Muscle of leg (tissue), 11 donors: ENCODE results near the gene TLCD3B. TPM values are rescaled to one million over a fixed set of nuclear protein-coding genes. Genes with fewer than 3 reads are reported as not detected.

Experiments
- DNase-seq: peaks from one replicate; pipeline ENCODE4 v3.0.0; 2013
- H3K27ac ChIP-seq: one replicate; pipeline ENCODE4 v1.5.1; 2013; ENCODE audit warnings: mild to moderate bottlenecking, low read length, control low read depth
- H3K27me3 ChIP-seq: one replicate; pipeline ENCODE4 v1.6.1; 2013; ENCODE audit warnings: low read length; ENCODE audit not compliant: control insufficient read depth, insufficient read depth
- H3K36me3 ChIP-seq: one replicate; pipeline ENCODE4 v1.6.1; 2013; ENCODE audit warnings: low read length; ENCODE audit not compliant: control insufficient read depth, insufficient read depth
- H3K4me1 ChIP-seq: one replicate; pipeline ENCODE4 v1.6.1; 2013; ENCODE audit warnings: low read length; ENCODE audit not compliant: control insufficient read depth, insufficient read depth
- H3K4me3 ChIP-seq: one replicate; pipeline ENCODE4 v1.5.1; 2013; ENCODE audit warnings: low read length, control low read depth
- H3K9me3 ChIP-seq: replicated peaks from 2 replicates; pipeline ENCODE4 v1.6.1; 2013; ENCODE audit warnings: low read depth, low read length; ENCODE audit not compliant: control insufficient read depth
- WGBS: methylation state at CpG from one replicate; pipeline ENCODE4 v1.1.5; 2013; ENCODE audit warnings: missing lambda C conversion rate; ENCODE audit not compliant: insufficient coverage; 5-methylcytosine and 5-hydroxymethylcytosine counted together
- polyA plus RNA-seq, 8 donors: library from polyadenylated mRNA; unstranded; fragments of 120-200 nt; gene quantifications; one replicate each; pipeline versions ENCODE4 v1.2.1 to v1.2.3, GENCODE V29; 2013; ENCODE audit warnings: inconsistent platforms in 1 of 8, low replicate concordance in 1 of 8; ENCODE audit not compliant: insufficient read length in 8 of 8, insufficient read depth in 1 of 8
- total RNA-seq: library from RNA; stranded (reverse); fragments of 120-200 nt; gene quantifications from one replicate; pipeline ENCODE4 v1.2.4, GENCODE V29; 2013

The TLCD3B gene
- total and polyA plus RNA-seq, 9 donors: 0.25 to 1.7 (median 0.68) TPM

GRCh38 chr16:30068750-30069610 lies 37.9 kb upstream of the TLCD3B start:
- peak; percentile 29 for DNase-seq
- peaks cover 38% of the 10 kb centered on the region for H3K4me1 ChIP-seq
- H3K36me3 ChIP-seq: peaks cover 63% of the 10 kb centered on the region
- no peaks in the 10 kb centered on the region for H3K9me3 ChIP-seq
- H3K4me3 ChIP-seq: no peak overlapping the region
- no peak overlapping the region for H3K27ac ChIP-seq
- no peaks in the 10 kb centered on the region for H3K27me3 ChIP-seq
- 84% methylated on average over 13 of the region's 17 CpGs for WGBS

GRCh38 chr16:30068333-30068732 lies 37.3 kb upstream of the TLCD3B start:
- 100% methylated on average over 4 of the region's 9 CpGs for WGBS
- H3K36me3 ChIP-seq: peaks cover 59% of the 10 kb centered on the region
- DNase-seq: no peak
- H3K4me3 ChIP-seq: no peak overlapping the region
- no peaks in the 10 kb centered on the region for H3K9me3 ChIP-seq
- peaks cover 45% of the 10 kb centered on the region for H3K4me1 ChIP-seq
- no peaks in the 10 kb centered on the region for H3K27me3 ChIP-seq
- no peak overlapping the region for H3K27ac ChIP-seq

GRCh38 chr16:30067584-30067916 lies 36.5 kb upstream of the TLCD3B start:
- H3K4me3 ChIP-seq: peak overlapping the region; percentile 98
- DNase-seq: no peak
- H3K27ac ChIP-seq: peak overlapping the region; percentile 36
- no CpG with 5 or more reads among the region's 6 CpGs for WGBS
- H3K36me3 ChIP-seq: peaks cover 55% of the 10 kb centered on the region
- H3K4me1 ChIP-seq: peaks cover 51% of the 10 kb centered on the region
- no peaks in the 10 kb centered on the region for H3K27me3 ChIP-seq
- no peaks in the 10 kb centered on the region for H3K9me3 ChIP-seq

GRCh38 chr16:30066761-30067583 lies 35.9 kb upstream of the TLCD3B start:
- WGBS: 37% methylated on average over 11 of the region's 21 CpGs
- Histone ChIP-seq H3K4me1 (peaks cover 57% of the 10 kb centered on the region), H3K36me3 (peaks cover 50% of the 10 kb centered on the region), H3K27ac (peak overlapping the region; percentile 97), H3K9me3 (no peaks in the 10 kb centered on the region), H3K27me3 (no peaks in the 10 kb centered on the region), H3K4me3 (peak overlapping the region; percentile 98)
- DNase-seq: peak; percentile 69

GRCh38 chr16:30065943-30066760 lies 35.1 kb upstream of the TLCD3B start:
- Histone ChIP-seq H3K4me3 (peak overlapping the region; percentile 98), H3K4me1 (peaks cover 64% of the 10 kb centered on the region), H3K27me3 (no peaks in the 10 kb centered on the region), H3K27ac (peak overlapping the region; percentile 97), H3K9me3 (no peaks in the 10 kb centered on the region), H3K36me3 (peaks cover 42% of the 10 kb centered on the region)
- peak; percentile 70 for DNase-seq
- WGBS: under 1% methylated on average over 31 of the region's 44 CpGs

GRCh38 chr16:30065102-30065942 lies 34.3 kb upstream of the TLCD3B start, which contains the start of gene ALDOA:
Gene ALDOA (plus strand): TSS chr16:30065760. CDS start chr16:30066898, 1,138 bp downstream.
- H3K36me3 ChIP-seq: peaks cover 36% of the 10 kb centered on the region
- H3K9me3 ChIP-seq: no peaks in the 10 kb centered on the region
- peak within 1 kb of the TSS; percentile 97 for H3K27ac ChIP-seq
- no peaks in the 10 kb centered on the region for H3K27me3 ChIP-seq
- H3K4me1 ChIP-seq: peaks cover 72% of the 10 kb centered on the region
- under 1% methylated on average over 83 of the region's 99 CpGs for WGBS
- H3K4me3 ChIP-seq: peak within 1 kb of the TSS; percentile 98
- peak; percentile 99 for DNase-seq

GRCh38 chr16:30064729-30065101 lies 33.6 kb upstream of the TLCD3B start:
- peak overlapping the region; percentile 95 for H3K27ac ChIP-seq
- H3K36me3 ChIP-seq: peaks cover 30% of the 10 kb centered on the region
- H3K4me3 ChIP-seq: peak overlapping the region; percentile 58
- DNase-seq: no peak
- no peaks in the 10 kb centered on the region for H3K27me3 ChIP-seq
- peaks cover 73% of the 10 kb centered on the region for H3K4me1 ChIP-seq
- under 1% methylated on average over 25 of the region's 25 CpGs for WGBS
- H3K9me3 ChIP-seq: no peaks in the 10 kb centered on the region

GRCh38 chr16:30063893-30064728 lies 33.0 kb upstream of the TLCD3B start:
- peak overlapping the region; percentile 58 for H3K4me3 ChIP-seq
- H3K27ac ChIP-seq: peak overlapping the region; percentile 95
- H3K9me3 ChIP-seq: no peaks in the 10 kb centered on the region
- peaks cover 70% of the 10 kb centered on the region for H3K4me1 ChIP-seq
- 3% methylated on average over 3 of the region's 27 CpGs for WGBS
- H3K36me3 ChIP-seq: peaks cover 24% of the 10 kb centered on the region
- no peaks in the 10 kb centered on the region for H3K27me3 ChIP-seq
- peak; percentile 87 for DNase-seq
